ENCODE measurements around the gene NINJ2.
"Not testable (repeated sequence)": the region's sequence is repeated elsewhere in the genome, so short reads cannot be mapped to it uniquely, and the experiment has no call there.

NINJ2 gene

GRCh38 chr12:663293-663871 is at the start of gene NINJ2:
TSS of gene NINJ2 (minus strand) at chr12:663445. CDS start at chr12:663360, 85 bp downstream.
- DNase-seq = no peak

- no peak for DNase-seq
These were observed 49.1 kb upstream of the NINJ2 start for GRCh38 chr12:712172-712863.

- no peak for DNase-seq
These were observed 46.3 kb upstream of the NINJ2 start for GRCh38 chr12:709455-710020.

- not testable (repeated sequence) for DNase-seq
These were observed 44.8 kb upstream of the NINJ2 start for GRCh38 chr12:708084-708483.

GRCh38 chr12:704516-705242 is 41.4 kb upstream of the NINJ2 start:
- DNase-seq = no peak

GRCh38 chr12:701896-702539 is 38.8 kb upstream of the NINJ2 start:
- no peak for DNase-seq

GRCh38 chr12:700016-700415 is 36.8 kb upstream of the NINJ2 start:
- DNase-seq = no peak

- DNase-seq = not testable (repeated sequence)
These were observed 35.0 kb upstream of the NINJ2 start for GRCh38 chr12:698222-698621.

- DNase-seq = no peak
These were observed 34.2 kb upstream of the NINJ2 start for GRCh38 chr12:697481-697880.

- no peak for DNase-seq
These were observed 31.7 kb upstream of the NINJ2 start for GRCh38 chr12:694734-695503.

GRCh38 chr12:693934-694533 is 30.8 kb upstream of the NINJ2 start:
- no peak for DNase-seq

- no peak for DNase-seq
These were observed 29.0 kb upstream of the NINJ2 start for GRCh38 chr12:692274-692673.

- no peak for DNase-seq
These were observed 27.2 kb upstream of the NINJ2 start for GRCh38 chr12:690466-690865.

GRCh38 chr12:685388-685787 is 22.1 kb upstream of the NINJ2 start:
- DNase-seq = no peak

GRCh38 chr12:684416-684815 is 21.2 kb upstream of the NINJ2 start:
- DNase-seq = no peak

- no peak for DNase-seq
These were observed 18.5 kb upstream of the NINJ2 start for GRCh38 chr12:681568-682256.

GRCh38 chr12:678747-679712 is 15.8 kb upstream of the NINJ2 start:
- no peak for DNase-seq

GRCh38 chr12:675562-675961 is 12.3 kb upstream of the NINJ2 start:
- no peak for DNase-seq

GRCh38 chr12:674272-674781 is 11.1 kb upstream of the NINJ2 start:
- DNase-seq = no peak

GRCh38 chr12:673849-674248 is 10.6 kb upstream of the NINJ2 start:
- DNase-seq = no peak
